HCT116 (cell line): ENCODE results near the gene SLC47A2.

Source experiments
- EGR1 ChIP-seq: IDR thresholded peaks from 2 replicates; pipeline ENCODE4 v1.6.1; 2012; ENCODE audit warnings: low read depth
- POLR2A ChIP-seq: IDR thresholded peaks from 2 replicates; pipeline ENCODE4 v1.7.0; 2011; ENCODE audit warnings: borderline replicate concordance; ENCODE audit not compliant: insufficient read depth, insufficient read length; ENCODE audit errors: extremely low read depth
- TF ChIP-seq, protein P1 (sequence below), 3 experiments: fragments of 200-600 bp in 1 of 3; sonication (generic) in 1 of 3; IDR thresholded peaks in 2 of 3; conservative IDR thresholded peaks in 1 of 3; 2 replicates each; pipeline ENCODE4 v1.5.1; 2012 to 2017; ENCODE audit warnings: low read depth in 2 of 3, low read length in 2 of 3, antibody characterized with exemption in 1 of 3, borderline replicate concordance in 1 of 3, control low read depth in 1 of 3, mild to moderate bottlenecking in 1 of 3, mixed read lengths in 1 of 3, mixed run types in 1 of 3, moderate library complexity in 1 of 3; ENCODE audit not compliant: insufficient read depth in 1 of 3

DNA sequence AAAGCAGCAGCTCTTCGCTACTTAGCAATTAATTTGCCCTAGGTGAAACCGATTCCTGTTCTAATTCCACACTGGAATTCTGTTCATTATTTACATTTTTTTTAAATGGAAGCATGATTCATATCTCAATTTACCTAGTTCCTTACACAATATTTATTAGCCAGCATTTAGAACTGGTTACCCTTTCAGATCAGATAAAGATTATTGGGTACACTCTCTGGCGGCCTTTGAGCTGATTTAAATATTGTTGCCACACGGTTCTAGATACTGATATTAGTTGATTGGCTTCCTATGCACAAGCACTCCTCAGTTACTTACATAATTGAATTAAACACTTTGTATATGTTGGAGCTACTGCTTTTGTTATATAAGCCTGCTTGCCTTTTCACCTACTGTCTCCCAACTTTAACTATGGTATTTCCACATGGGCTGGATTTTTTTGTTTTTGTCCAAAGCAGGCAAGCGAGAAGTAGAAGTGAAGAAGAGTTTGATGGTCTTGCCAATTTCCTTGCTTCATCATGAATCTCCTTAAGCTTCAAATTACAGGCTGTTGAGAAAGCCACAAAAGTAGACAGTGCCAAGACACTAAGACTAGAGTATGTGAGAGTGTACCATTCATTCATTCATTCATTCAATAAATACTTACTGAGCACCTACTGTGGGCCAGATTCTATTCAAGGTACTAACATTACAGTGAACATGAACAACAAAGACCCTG lies 71.7 kb downstream of the SLC47A2 start:
- TF ChIP-seq EGR1: no peak
- TF ChIP-seq, protein P1, sequence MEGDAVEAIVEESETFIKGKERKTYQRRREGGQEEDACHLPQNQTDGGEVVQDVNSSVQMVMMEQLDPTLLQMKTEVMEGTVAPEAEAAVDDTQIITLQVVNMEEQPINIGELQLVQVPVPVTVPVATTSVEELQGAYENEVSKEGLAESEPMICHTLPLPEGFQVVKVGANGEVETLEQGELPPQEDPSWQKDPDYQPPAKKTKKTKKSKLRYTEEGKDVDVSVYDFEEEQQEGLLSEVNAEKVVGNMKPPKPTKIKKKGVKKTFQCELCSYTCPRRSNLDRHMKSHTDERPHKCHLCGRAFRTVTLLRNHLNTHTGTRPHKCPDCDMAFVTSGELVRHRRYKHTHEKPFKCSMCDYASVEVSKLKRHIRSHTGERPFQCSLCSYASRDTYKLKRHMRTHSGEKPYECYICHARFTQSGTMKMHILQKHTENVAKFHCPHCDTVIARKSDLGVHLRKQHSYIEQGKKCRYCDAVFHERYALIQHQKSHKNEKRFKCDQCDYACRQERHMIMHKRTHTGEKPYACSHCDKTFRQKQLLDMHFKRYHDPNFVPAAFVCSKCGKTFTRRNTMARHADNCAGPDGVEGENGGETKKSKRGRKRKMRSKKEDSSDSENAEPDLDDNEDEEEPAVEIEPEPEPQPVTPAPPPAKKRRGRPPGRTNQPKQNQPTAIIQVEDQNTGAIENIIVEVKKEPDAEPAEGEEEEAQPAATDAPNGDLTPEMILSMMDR (IDR thresholded peaks at IDR 0.05 in 2 of 3, conservative IDR thresholded peaks at IDR 0.05 in 1 of 3; ENCODE audit: borderline replicate concordance in 1 of 3, insufficient read depth in 1 of 3, low read depth in 2 of 3, low read length in 2 of 3): no peak
- no peak for TF ChIP-seq POLR2A
